Activated T-cell treated with anti-CD3 and anti-CD28 coated beads, Interleukin-2, amount 50 U/mL, for 1 hour (primary cell): Measurements from ENCODE around the gene NCF1.
"Not testable (repeated sequence)": the region's sequence is repeated elsewhere in the genome, so short reads cannot be mapped to it uniquely, and the experiment has no call there.

Experiments
- DNase-seq: peaks from one replicate; pipeline ENCODE4 v3.0.0-alpha.2; 2020

The NCF1 gene

GRCh38 chr7:74788369-74789150 lies 14.7 kb downstream of the NCF1 start:
- peak; percentile 100 for DNase-seq

- DNase-seq = not testable (repeated sequence)
Measured at GRCh38 chr7:74789200-74789736, 15.5 kb downstream of the NCF1 start.

- DNase-seq = not testable (repeated sequence)
Measured at GRCh38 chr7:74797848-74798622, 24.2 kb downstream of the NCF1 start.

- not testable (repeated sequence) for DNase-seq
Measured at GRCh38 chr7:74798644-74799043, 24.8 kb downstream of the NCF1 start.

GRCh38 chr7:74815882-74816281 lies 42.1 kb downstream of the NCF1 start:
- DNase-seq = not testable (repeated sequence)

GRCh38 chr7:74820146-74820805 lies 46.5 kb downstream of the NCF1 start:
- DNase-seq = not testable (repeated sequence)

- not testable (repeated sequence) for DNase-seq
Measured at GRCh38 chr7:74821259-74821658, 47.4 kb downstream of the NCF1 start.

- DNase-seq = not testable (repeated sequence)
Measured at GRCh38 chr7:74829959-74830358, 56.1 kb downstream of the NCF1 start.

- DNase-seq = not testable (repeated sequence)
Measured at GRCh38 chr7:74830411-74830810, 56.6 kb downstream of the NCF1 start.
